Activated CD4-positive, CD25-positive, alpha-beta regulatory T cell treated with anti-CD3 and anti-CD28 coated beads, Interleukin-2, amount 50 U/mL, for 72 hours (primary cell): Measurements from ENCODE around the gene RTP5.

Source experiments
- DNase-seq: peaks from one replicate; pipeline ENCODE4 v3.0.0; 2021

Gene RTP5

DNA sequence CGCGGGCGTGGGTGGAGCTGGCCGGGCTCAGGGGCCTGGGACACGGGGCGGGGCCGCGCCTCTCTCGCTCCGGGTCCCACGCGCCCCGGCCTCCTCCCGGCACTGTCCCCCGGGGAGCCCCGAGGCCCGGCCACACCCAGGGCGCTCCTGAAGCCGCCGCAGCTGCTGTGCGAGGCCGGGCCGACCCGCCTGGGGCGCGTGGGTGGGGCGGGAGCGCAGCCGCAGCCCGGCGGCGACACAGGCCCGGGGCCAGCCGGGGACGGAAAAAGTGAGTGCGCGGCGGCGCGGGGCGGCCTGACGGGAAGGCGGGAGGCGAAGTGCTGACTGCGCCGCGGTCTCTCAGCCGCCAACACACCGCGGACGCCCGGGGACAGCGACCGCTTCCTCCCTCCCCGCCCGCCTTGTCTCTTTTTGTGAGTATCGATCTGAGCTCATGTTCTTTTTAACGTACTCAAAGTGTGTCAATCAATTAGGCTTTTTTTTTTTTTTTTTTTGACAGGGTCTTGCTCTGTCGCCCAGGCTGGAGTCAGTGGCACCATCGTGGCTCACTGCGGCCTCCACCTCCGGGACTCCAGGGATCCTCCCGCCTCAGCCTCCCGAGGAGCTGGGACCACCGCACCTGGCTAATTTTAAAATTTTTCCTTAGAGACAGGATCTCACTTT lies 25.3 kb upstream of the RTP5 start:
- DNase-seq, result peak; percentile 83

DNA sequence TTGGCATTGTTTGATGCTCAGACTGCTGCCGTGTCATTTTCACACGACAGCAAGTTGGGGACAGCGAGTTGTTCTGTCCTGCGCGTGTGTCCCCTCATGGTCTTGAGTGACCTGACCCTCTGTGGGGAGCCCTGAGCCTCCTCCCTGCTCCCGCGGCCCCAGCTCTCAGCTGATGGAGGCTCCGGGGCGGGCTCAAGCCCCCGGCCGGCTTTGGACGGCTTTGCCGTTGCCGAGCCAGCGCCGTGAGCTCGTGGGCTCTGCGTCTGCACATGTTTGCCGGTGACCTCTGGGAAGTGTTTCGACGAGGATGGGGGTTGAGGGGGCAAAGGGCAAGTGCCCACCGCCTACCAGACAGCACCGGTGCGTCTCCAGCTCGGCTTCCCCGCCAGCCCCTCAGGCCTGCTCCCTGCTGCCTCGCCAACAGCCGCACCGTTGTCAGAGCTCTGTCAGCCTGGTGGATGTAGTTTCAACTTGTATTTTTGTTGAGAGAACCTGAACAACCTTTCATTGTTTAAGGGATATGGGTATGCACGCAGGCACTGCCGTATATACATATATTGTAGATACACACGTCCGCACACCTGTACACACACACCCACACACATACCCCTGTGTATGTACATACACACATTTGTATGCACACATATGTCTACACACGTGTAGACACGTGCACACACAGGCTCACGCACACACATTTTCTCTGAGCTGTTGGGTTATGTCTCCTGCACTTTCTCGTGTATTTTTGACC lies 24.5 kb upstream of the RTP5 start:
- DNase-seq, result peak; percentile 31

DNA sequence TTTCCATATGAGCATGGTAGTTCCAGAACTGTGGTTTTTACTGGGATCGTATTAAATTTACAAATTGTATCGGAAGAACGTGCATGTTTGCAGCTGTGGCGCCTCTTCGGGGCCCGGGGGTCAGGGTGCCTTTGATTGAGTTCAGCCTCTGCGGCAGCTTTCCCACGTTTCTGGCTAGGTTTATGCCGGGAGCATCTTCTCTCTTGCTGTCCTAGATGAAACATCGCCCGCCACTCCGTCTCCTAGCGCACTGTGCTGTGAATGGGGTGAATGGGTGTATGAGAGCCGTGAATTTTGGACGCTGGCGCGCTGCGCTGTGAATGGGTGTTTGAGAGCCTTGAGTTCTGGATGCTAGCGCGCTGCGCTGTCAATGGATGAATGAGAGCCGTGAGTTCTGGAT lies 23.1 kb upstream of the RTP5 start:
- no peak for DNase-seq

GRCh38 chr2:241848761-241849615 lies 20.5 kb upstream of the RTP5 start:
- DNase-seq, result no peak

DNA sequence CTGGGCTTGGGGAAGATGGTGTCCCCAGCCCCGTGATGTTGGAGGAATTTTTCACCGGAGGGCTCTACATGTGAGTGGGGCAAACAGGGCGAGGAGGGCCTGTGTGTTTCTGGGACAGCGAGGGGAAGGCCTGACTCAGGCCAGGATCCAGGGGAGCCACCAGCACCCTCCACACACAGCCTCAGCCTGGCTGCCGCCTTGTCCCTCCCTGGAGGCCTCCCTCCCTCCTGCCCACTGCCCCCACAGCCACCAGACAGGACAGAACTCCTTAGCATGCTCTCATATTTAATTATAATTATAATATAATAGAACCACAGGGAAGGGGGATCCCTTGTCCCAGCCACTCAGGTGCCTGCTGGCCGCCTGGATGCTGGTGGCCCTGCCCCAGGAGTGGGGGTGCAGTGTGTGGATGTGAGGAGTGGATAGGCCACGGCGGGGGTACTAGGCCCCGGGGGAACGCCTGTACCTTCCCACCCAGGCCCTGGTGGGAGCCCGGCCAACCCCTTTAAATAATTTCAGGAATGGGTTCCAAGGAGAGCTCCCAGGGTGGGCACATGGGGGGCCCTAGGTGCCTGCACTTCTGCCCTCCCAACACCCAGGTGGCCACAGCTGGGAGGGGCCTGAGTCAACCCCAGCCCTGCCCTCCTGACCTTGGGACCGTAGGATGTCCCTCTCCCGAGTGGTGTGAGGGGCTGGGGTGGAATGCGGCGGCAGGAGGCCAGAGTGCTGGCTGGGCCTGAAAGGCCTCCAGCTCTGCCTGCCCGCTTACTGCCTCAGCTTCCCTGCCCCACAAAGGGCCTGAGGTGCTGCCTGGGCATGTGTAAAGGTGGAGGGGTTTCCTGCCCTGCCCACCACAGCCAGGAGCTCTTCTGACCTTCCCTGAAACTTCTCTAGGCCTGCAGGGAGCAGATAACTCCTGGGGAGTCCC lies 19.6 kb upstream of the RTP5 start:
- DNase-seq, result no peak

DNA sequence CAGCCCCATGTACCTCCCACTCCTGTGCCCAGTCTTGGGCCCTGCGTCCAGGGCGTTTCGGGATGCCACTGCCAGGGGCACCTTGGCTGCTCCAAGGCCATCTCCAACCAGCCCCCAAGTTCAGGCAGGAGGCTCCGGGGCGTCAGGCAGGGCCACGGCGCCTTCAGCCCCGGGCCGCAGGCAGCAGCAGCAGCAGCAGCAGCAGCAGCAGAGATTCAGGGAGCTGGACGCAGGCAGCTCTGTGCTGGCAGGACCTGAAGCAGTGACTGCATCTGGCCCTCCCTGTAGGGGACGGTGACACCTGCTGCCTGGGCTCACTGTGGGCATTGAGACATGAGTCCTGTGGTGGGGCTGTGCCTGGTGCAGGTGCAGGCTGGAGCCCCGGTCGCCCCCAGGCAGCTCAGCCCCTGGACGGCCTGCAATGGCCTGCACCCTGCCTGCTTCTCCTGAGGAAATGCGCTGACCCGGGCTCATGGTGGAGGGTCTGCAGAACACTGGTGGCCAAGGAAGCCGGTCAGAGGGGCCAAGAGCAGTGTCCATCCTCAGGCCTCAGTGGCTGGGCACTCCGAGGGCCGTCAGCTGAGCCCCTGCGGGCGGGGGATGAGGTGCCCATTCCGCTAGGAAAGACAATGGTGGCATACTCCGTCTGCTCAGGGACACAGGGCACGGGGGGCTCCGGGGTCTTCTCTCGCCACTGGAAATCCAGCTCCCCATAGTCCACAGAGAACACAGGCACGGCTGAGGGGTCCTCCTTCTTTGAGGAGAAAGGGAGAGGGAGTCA lies 18.8 kb upstream of the RTP5 start:
- DNase-seq, result peak; percentile 28

DNA sequence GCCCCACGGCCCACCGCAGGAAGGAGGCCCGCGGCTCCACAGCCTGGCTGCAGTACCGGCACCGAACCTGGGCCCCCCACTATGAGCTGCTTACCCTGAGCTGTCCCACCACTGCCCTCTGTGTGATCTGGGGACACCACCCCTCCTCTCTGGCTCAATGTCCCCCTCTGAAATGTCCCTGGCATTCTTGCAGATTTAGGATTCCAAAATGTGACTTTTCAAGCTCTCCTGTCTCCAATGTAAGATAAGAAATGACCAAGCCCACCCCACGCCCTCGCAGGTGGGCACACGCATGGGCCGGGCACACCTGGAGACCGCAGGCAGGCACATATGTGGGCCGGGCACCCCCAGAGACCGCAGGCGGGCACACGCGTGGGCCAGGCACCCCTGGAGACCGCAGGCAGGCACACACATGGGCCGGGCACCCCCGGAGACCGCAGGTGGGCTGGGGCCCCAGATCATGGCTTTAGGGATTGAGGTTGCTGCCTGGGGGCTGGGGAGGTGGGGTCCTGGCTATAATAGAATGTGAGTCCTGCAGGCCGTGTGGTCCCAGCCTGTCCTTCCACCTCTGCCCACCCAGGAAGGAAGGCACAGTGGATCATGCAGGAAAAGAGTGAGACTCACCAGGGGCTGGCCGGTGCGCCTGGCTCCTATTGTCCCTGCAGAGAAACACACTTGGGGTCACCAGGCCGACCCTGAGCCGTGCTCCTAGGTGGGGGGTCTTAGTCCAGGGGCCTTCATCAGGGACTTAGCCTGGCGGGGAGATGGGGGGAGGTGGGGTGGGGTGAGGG lies 18.0 kb upstream of the RTP5 start:
- no peak for DNase-seq

- peak; percentile 29 for DNase-seq
Measured at GRCh38 chr2:241852116-241852980, 17.2 kb upstream of the RTP5 start.

GRCh38 chr2:241852981-241853631 lies 16.4 kb upstream of the RTP5 start:
- DNase-seq, result no peak

GRCh38 chr2:241853651-241854341 lies 15.7 kb upstream of the RTP5 start:
- DNase-seq, result peak; percentile 29

- no peak for DNase-seq
Measured at GRCh38 chr2:241854342-241855244, 14.9 kb upstream of the RTP5 start.

- no peak for DNase-seq
Measured at GRCh38 chr2:241855245-241855887, 14.2 kb upstream of the RTP5 start.

- DNase-seq, result no peak
Measured at GRCh38 chr2:241855888-241856422, 13.6 kb upstream of the RTP5 start.

GRCh38 chr2:241857041-241857541 lies 12.4 kb upstream of the RTP5 start:
- no peak for DNase-seq

DNA sequence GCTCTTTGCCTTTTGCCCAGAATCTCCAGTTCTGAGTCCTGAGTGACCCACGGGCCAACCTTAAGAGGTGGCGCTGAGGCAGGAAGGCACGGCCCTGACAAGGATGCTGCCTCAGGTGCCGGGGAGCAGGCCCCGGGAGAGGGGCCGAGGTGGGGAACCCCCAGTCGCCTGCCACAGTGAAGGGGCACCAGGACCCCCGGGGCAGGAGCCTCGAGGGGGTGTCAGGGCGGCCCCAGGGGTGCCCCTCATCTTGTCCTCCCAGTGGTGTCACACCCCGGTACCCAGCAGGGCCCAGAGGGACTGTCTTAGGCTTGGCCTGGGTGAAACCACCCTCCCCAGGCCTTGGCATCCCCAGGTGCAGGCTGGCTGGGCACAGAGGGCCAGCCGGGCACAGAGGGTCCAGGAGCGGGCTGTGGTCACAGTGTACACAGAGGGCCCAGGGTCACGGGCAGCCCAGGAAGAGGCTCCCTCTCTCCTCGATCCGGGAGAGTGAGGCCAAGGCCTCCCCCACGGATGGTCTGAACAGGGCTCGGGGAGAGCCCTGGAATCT lies 11.9 kb upstream of the RTP5 start:
- no peak for DNase-seq
